ENCODE measurements around the gene MOSPD3. TPM values are rescaled to one million over a fixed set of nuclear protein-coding genes. Genes with fewer than 3 reads are reported as not detected.

The MOSPD3 gene
- total and polyA plus RNA-seq, 2 experiments from 2014 or later, result 15.3 to 23.5 TPM

GRCh38 chr7:100606313-100606712 is 6.0 kb upstream of the MOSPD3 start:
- Histone ChIP-seq H3F3A (replicated peaks; ENCODE audit: low read depth) (peaks cover 8% of the 10 kb centered on the region; the same call in 1 of the 2 replicates), H3K4me1 (ENCODE audit: insufficient read depth) (peaks cover 24% of the 10 kb centered on the region), H3K36me3 (ENCODE audit: insufficient read depth) (no peaks in the 10 kb centered on the region), H3K27me3 (ENCODE audit: insufficient read depth) (peaks cover 13% of the 10 kb centered on the region), H3K9me2 (ENCODE audit: insufficient read depth) (no peaks in the 10 kb centered on the region), H3K4me2 (peak overlapping the region; percentile 99), H3K27ac (ENCODE audit: low read depth) (no peak overlapping the region), H2AFZ (no peak overlapping the region; the same call in 1 of the 2 replicates), H3K79me2 (replicated peaks; ENCODE audit: insufficient read depth) (no peaks in the 10 kb centered on the region), H3K4me3 (peak overlapping the region; percentile 90; the same call in 1 of the 2 replicates), H4K20me1 (replicated peaks; ENCODE audit: insufficient read depth) (no peaks in the 10 kb centered on the region)
- H3K27ac Mint-ChIP-seq, result no peak overlapping the region
- peaks cover 10% of the 10 kb centered on the region; the same call in 2 of the 3 replicates for H3K36me3 Mint-ChIP-seq (ENCODE audit: low read depth)
- H3K4me3 Mint-ChIP-seq, result peak overlapping the region; percentile 86
- ATAC-seq, result no peak
- H3K27me3 Mint-ChIP-seq (ENCODE audit: insufficient read depth, low read depth, poor library complexity), result peaks cover 32% of the 10 kb centered on the region
- H3K9me3 Mint-ChIP-seq, result no peaks in the 10 kb centered on the region
- peaks cover 30% of the 10 kb centered on the region for H3K4me1 Mint-ChIP-seq
- no peak for TF ChIP-seq ZNF331 (CRISPR knock-in tag; IDR thresholded peaks at IDR 0.05; ENCODE audit: low read depth)
- no peak for TF ChIP-seq ZNF462 (CRISPR knock-in tag; IDR thresholded peaks at IDR 0.05)
- no peak for TF ChIP-seq REST (IDR thresholded peaks at IDR 0.05; ENCODE audit: unreplicated experiment)
- TF ChIP-seq ZNF114 (CRISPR knock-in tag; IDR thresholded peaks at IDR 0.05), result no peak
- no peak for TF ChIP-seq JUNB (IDR thresholded peaks at IDR 0.05; ENCODE audit: unreplicated experiment)
- TF ChIP-seq POLR2AphosphoS5 (IDR thresholded peaks at IDR 0.05; ENCODE audit: low read depth), result no peak
- no peak for TF ChIP-seq STAT1 (IDR thresholded peaks at IDR 0.05; ENCODE audit: unreplicated experiment)
- TF ChIP-seq CTCF (conservative IDR thresholded peaks at IDR 0.05; ENCODE audit: low read depth in 2 of 2), result no peak
- TF ChIP-seq EZH2phosphoT487 (IDR thresholded peaks at IDR 0.05; ENCODE audit: unreplicated experiment), result no peak
- no peak for TF ChIP-seq NANOG (IDR thresholded peaks at IDR 0.05; ENCODE audit: borderline replicate concordance)
- no peak for TF ChIP-seq ETS1 (IDR thresholded peaks at IDR 0.05)
- no peak for TF ChIP-seq CREB1 (CRISPR knock-in tag; IDR thresholded peaks at IDR 0.05; ENCODE audit: low read depth)
- TF ChIP-seq EZH2 (IDR thresholded peaks at IDR 0.05; ENCODE audit: low read depth, unreplicated experiment), result no peak
- no peak for DNase-seq (ENCODE audit: low spot score)

Measured in GM23338 (cell line).